SK-N-SH (cell line): ENCODE measurements around the gene RFX3. TPM values are rescaled to one million over a fixed set of nuclear protein-coding genes. Genes with fewer than 3 reads are reported as not detected.

Experiments used
- CTCF ChIA-PET: fragments of 300-600, 350-600 bp; formaldehyde crosslinking; extraction: SDS; loops from one replicate; lab custom pipeline; 2021; lab: Yijun Ruan, JAX
- POLR2A ChIA-PET: fragments of 350-600 bp; sonication (Branson Sonifier 250); formaldehyde crosslinking; extraction: SDS; loops from one replicate; lab custom pipeline; 2020; ENCODE audit warnings: antibody characterized with exemption, inconsistent platforms; lab: Yijun Ruan, JAX
- DNase-seq: peaks from one replicate; pipeline ENCODE4 v3.0.0; 2012
- H2AFZ ChIP-seq: fragments of 200-600 bp; sonication (generic); 2 replicates; pipeline ENCODE4 v1.8.1; 2016; ENCODE audit warnings: antibody characterized with exemption, mild to moderate bottlenecking, low read depth
- H3F3A ChIP-seq: fragments of 200-600 bp; sonication (generic); replicated peaks from 2 replicates; pipeline ENCODE3; 2016; ENCODE audit warnings: antibody characterized with exemption, mild to moderate bottlenecking; ENCODE audit not compliant: insufficient read depth
- H3K27ac ChIP-seq, 2 experiments: fragments of 200-500 bp in 1 of 2; fragments of 200-600 bp in 1 of 2; sonication (Bioruptor generic) in 1 of 2; sonication (generic), shearing (Covaris generic) in 1 of 2; 2 replicates each; pipeline versions ENCODE4 v1.5.1 to v1.6.1; 2014 to 2016; ENCODE audit warnings: low read depth in 2 of 2, inconsistent platforms in 1 of 2, low read length in 1 of 2, mild to moderate bottlenecking in 1 of 2, mixed read lengths in 1 of 2
- H3K27me3 ChIP-seq: fragments of 200-600 bp; sonication (generic), shearing (Covaris generic); 2 replicates; pipeline ENCODE4 v1.6.1; 2016; ENCODE audit warnings: mixed run types; ENCODE audit not compliant: insufficient read depth
- H3K36me3 ChIP-seq, 2 experiments: fragments of 200-500 bp in 1 of 2; fragments of 200-600 bp in 1 of 2; sonication (Bioruptor generic) in 1 of 2; sonication (generic) in 1 of 2; replicated peaks in 1 of 2; 2 replicates each; pipeline versions ENCODE3 to v1.5.1; 2014 to 2016; ENCODE audit warnings: low read length in 1 of 2, mild to moderate bottlenecking in 1 of 2; ENCODE audit not compliant: insufficient read depth in 2 of 2, control insufficient read depth in 1 of 2
- H3K4me1 ChIP-seq, 2 experiments: fragments of 200-500 bp in 1 of 2; fragments of 200-600 bp in 1 of 2; sonication (Bioruptor generic) in 1 of 2; sonication (generic), shearing (Covaris generic) in 1 of 2; 2 replicates each; pipeline versions ENCODE4 v1.5.1 to v1.6.1; 2014 to 2016; ENCODE audit warnings: low read depth in 1 of 2, low read length in 1 of 2, mixed run types in 1 of 2; ENCODE audit not compliant: insufficient read depth in 2 of 2, control insufficient read depth in 1 of 2
- H3K4me2 ChIP-seq: fragments of 200-600 bp; sonication (generic), shearing (Covaris generic); 2 replicates; pipeline ENCODE4 v1.6.1; 2017; ENCODE audit warnings: mixed run types
- H3K4me3 ChIP-seq, 2 experiments: fragments of 200-500 bp in 1 of 2; fragments of 200-600 bp in 1 of 2; sonication (Bioruptor generic) in 1 of 2; sonication (generic), shearing (Covaris generic) in 1 of 2; 2 replicates each; pipeline versions ENCODE4 v1.5.1 to v1.8.1; 2014 to 2016; ENCODE audit warnings: low read depth in 2 of 2, inconsistent platforms in 1 of 2, low read length in 1 of 2, mild to moderate bottlenecking in 1 of 2, mixed read lengths in 1 of 2, moderate library complexity in 1 of 2
- H3K79me2 ChIP-seq: fragments of 200-600 bp; sonication (generic); 2 replicates; pipeline ENCODE4 v1.8.1; 2017; ENCODE audit warnings: mild to moderate bottlenecking; ENCODE audit not compliant: insufficient read depth
- H3K9ac ChIP-seq: fragments of 200-600 bp; sonication (generic); 2 replicates; pipeline ENCODE4 v1.6.1; 2017; ENCODE audit warnings: mixed run types
- H3K9me2 ChIP-seq: fragments of 200-600 bp; sonication (generic); 2 replicates; pipeline ENCODE4 v1.6.1; 2017; ENCODE audit warnings: mixed run types
- H3K9me3 ChIP-seq: fragments of 200-600 bp; sonication (generic); 2 replicates; pipeline ENCODE4 v1.6.1; 2017; ENCODE audit warnings: mixed run types, mild to moderate bottlenecking, moderate library complexity
- H4K20me1 ChIP-seq: fragments of 200-600 bp; sonication (generic); 2 replicates; pipeline ENCODE4 v1.6.1; 2017; ENCODE audit warnings: mild to moderate bottlenecking, mixed run types; ENCODE audit not compliant: insufficient read depth
- EP300 ChIP-seq, 2 experiments: IDR thresholded peaks; 2 replicates each; pipeline versions ENCODE4 v1.4.0 to v1.6.1; 2012; ENCODE audit warnings: borderline replicate concordance in 1 of 2, low read depth in 1 of 2, low read length in 1 of 2
- EZH2phosphoT487 ChIP-seq: fragments of 200-600 bp; sonication (generic); IDR thresholded peaks from 2 replicates; pipeline ENCODE4 v1.6.1; 2017; ENCODE audit warnings: low read depth, mixed run types, mild to moderate bottlenecking, antibody characterized with exemption, moderate library complexity, borderline replicate concordance
- FOSL2 ChIP-seq: IDR thresholded peaks from 2 replicates; pipeline ENCODE4 v1.4.0; 2012; ENCODE audit warnings: low read depth, mild to moderate bottlenecking, moderate library complexity, borderline replicate concordance
- GATA2 ChIP-seq: sonication (generic); formaldehyde crosslinking; IDR thresholded peaks from 2 replicates; pipeline ENCODE4 v1.5.0; 2020; ENCODE audit warnings: mild to moderate bottlenecking, missing genetic modification reagents
- IRF3 ChIP-seq: fragments of 150-350 bp; IDR thresholded peaks from 2 replicates; pipeline ENCODE4 v1.6.1; 2016; ENCODE audit warnings: mild to moderate bottlenecking, low read depth, low read length
- MEF2A ChIP-seq: IDR thresholded peaks from 2 replicates; pipeline ENCODE4 v1.4.0; 2012; ENCODE audit warnings: low read depth, borderline replicate concordance
- NFIC ChIP-seq: IDR thresholded peaks from 2 replicates; pipeline ENCODE4 v1.4.0; 2012; ENCODE audit warnings: borderline replicate concordance
- NRF1 ChIP-seq: IDR thresholded peaks from 2 replicates; pipeline ENCODE4 v1.6.1; 2012; ENCODE audit warnings: low read depth, mild to moderate bottlenecking, low read length
- RCOR1 ChIP-seq: fragments of 150-350 bp; IDR thresholded peaks from 2 replicates; pipeline ENCODE4 v1.6.1; 2017; ENCODE audit warnings: antibody characterized with exemption, low read length
- RXRA ChIP-seq: IDR thresholded peaks from 2 replicates; pipeline ENCODE4 v1.4.0; 2012; ENCODE audit warnings: low read depth, mild to moderate bottlenecking, borderline replicate concordance
- SIN3A ChIP-seq: IDR thresholded peaks from 2 replicates; pipeline ENCODE4 v1.6.1; 2012; ENCODE audit warnings: low read depth, mild to moderate bottlenecking, low read length, moderate library complexity, borderline replicate concordance
- SMC3 ChIP-seq: IDR thresholded peaks from 2 replicates; pipeline ENCODE4 v1.6.1; 2012; ENCODE audit warnings: low read depth, low read length, improper control_type of control experiment
- TAF1 ChIP-seq: IDR thresholded peaks from 2 replicates; pipeline ENCODE4 v1.6.1; 2012; ENCODE audit warnings: low read depth, mild to moderate bottlenecking, low read length, moderate library complexity, borderline replicate concordance
- TEAD4 ChIP-seq: IDR thresholded peaks from 2 replicates; pipeline ENCODE4 v1.4.0; 2012; ENCODE audit warnings: mild to moderate bottlenecking, borderline replicate concordance; ENCODE audit not compliant: insufficient read depth
- USF2 ChIP-seq: fragments of 150-350 bp; IDR thresholded peaks from 2 replicates; pipeline ENCODE4 v1.6.1; 2017; ENCODE audit warnings: antibody characterized with exemption, low read length, low read depth, borderline replicate concordance
- WGBS: methylation state at CpG from one replicate; pipeline ENCODE4 v1.1.6; 2017; ENCODE audit warnings: low lambda C conversion rate; 5-methylcytosine and 5-hydroxymethylcytosine counted together
- polyA plus RNA-seq, 3 experiments: library from polyadenylated mRNA; depleted of rRNA; stranded (reverse); fragments of >200 nt; gene quantifications; 2 replicates each; pipeline ENCODE4 v1.2.3, GENCODE V29; 2012
- TF ChIP-seq, protein P1 (sequence below): IDR thresholded peaks from 2 replicates; pipeline ENCODE4 v1.4.0; 2012; ENCODE audit warnings: low read depth

RFX3 gene
- polyA plus RNA-seq, 1 of the 3 experiments (the other 2 are of a cell fraction): 1.7 TPM

DNA sequence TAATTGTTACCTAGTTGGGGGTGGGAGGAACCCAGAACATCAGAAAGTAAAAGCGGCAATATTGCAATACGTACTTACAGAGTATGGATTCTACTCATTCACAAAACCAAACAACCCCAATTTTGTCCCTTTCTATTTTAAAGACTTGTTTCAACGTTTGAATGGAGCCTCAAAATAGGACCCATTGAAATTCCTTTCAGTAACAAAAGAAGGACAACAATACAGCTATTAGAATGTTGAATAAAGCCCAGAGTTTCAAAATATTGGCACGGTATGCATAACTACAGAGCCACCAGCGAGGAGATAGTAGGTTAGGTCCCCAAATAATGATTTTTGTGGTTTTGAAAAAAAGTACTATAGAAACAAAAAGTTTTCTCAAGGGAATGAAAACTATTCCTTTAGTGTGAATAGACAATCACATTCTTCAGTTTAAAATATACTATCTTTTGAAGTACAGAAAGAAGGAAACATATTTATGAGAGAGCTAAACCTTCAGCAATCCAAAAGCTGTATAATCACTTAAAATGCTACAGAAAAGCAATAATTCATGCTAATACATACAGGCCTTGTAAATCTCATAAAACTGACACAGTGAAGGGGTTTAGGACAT is 235.5 kb downstream of the RFX3 start:
- no peaks in the 10 kb centered on the region for H4K20me1 ChIP-seq
- peaks cover 0 to 10% of the 10 kb centered on the region in 2 experiments; a peak in 3 of 4 replicates for H3K4me1 ChIP-seq
- peaks cover 12% of the 10 kb centered on the region for H3F3A ChIP-seq
- H3K9ac ChIP-seq: no peak overlapping the region
- no peak overlapping the region for H3K4me3 ChIP-seq
- no peaks in the 10 kb centered on the region for H3K79me2 ChIP-seq
- no peak for TF ChIP-seq GATA2 (CRISPR knock-in tag)
- TF ChIP-seq, all 33 proteins: peak for 0
- Histone ChIP-seq H3K4me2 (no peak overlapping the region), H3K27ac (no peak overlapping the region), H3K27me3 (no peaks in the 10 kb centered on the region), H3K9me2 (no peaks in the 10 kb centered on the region), H2AFZ (no peak overlapping the region), H3K36me3 (peaks cover 12 to 13% of the 10 kb centered on the region in 2 experiments), H3K9me3 (no peaks in the 10 kb centered on the region)
- DNase-seq: no peak
- POLR2A ChIA-PET: no interaction called here
- CTCF ChIA-PET: interaction anchor here (2.4 kb wide), 1 partner anchor 9 kb away, joined by 9 read pairs; no protein-coding TSS in a partner anchor
- 87% methylated on average over 5 of the region's 5 CpGs for WGBS

DNA sequence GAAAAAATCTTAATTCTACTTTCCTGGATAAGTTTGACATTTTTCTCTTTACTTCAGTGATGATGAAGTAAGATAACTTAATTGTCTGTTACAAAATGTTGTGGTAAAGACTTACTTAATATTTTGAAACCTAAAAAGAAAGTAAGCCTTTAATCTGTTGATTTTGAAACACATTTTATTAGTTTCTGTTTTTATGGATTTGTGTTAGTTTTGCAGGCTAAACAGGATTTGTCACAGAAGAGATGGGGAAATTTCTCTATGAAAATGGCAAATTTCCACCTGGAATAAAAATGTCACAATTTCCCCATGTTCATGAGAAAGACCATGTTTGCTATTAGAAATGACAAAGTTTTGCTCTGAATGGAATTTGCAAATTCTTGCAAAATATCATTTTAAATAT is 237.1 kb downstream of the RFX3 start:
- ChIA-PET CTCF (no interaction called here), POLR2A (no interaction called here)
- H3K9ac ChIP-seq: no peak overlapping the region
- H3K9me3 ChIP-seq: no peaks in the 10 kb centered on the region
- no peaks in the 10 kb centered on the region for H3K79me2 ChIP-seq
- no peak overlapping the region for H3K27ac ChIP-seq
- no peak overlapping the region for H3K4me3 ChIP-seq
- H3K4me2 ChIP-seq: no peak overlapping the region
- no peak overlapping the region for H2AFZ ChIP-seq
- TF ChIP-seq USF2: no peak
- DNase-seq: no peak
- no peaks in the 10 kb centered on the region for H3K9me2 ChIP-seq
- H3K27me3 ChIP-seq: no peaks in the 10 kb centered on the region
- H3K4me1 ChIP-seq: peaks cover 0 to 19% of the 10 kb centered on the region in 2 experiments; a peak in 3 of 4 replicates
- peaks cover 16% of the 10 kb centered on the region for H3F3A ChIP-seq
- no peaks in the 10 kb centered on the region for H4K20me1 ChIP-seq
- peaks cover 12 to 13% of the 10 kb centered on the region in 2 experiments for H3K36me3 ChIP-seq

- WGBS: 52% methylated on average over 1 of the region's 1 CpG
- TF ChIP-seq SMC3 (no peak), SIN3A (no peak), RCOR1 (no peak), TEAD4 (peak; percentile 62; the same call in 1 of the 2 replicates), NFIC (peak; percentile 44; the same call in 1 of the 2 replicates), EZH2phosphoT487 (no peak), RXRA (no peak), TAF1 (no peak), FOSL2 (peak; percentile 19; the same call in 1 of the 2 replicates), MEF2A (no peak), NRF1 (no peak), USF2 (no peak), EP300 (IDR thresholded peaks at IDR 0.05; ENCODE audit: borderline replicate concordance in 1 of 2, low read depth in 1 of 2, low read length in 1 of 2) (peak; percentile 39 to 70; a peak in 3 of 4 replicates), IRF3 (no peak)
- TF ChIP-seq, protein P1, sequence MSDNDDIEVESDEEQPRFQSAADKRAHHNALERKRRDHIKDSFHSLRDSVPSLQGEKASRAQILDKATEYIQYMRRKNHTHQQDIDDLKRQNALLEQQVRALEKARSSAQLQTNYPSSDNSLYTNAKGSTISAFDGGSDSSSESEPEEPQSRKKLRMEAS: no peak
These were observed 240.2 kb downstream of the RFX3 start for GRCh38 chr9:3285365-3286161.

More at GRCh38 chr9:3285365-3286161, 240.2 kb downstream of the RFX3 start:
- Histone ChIP-seq H2AFZ (no peak overlapping the region), H3K9ac (no peak overlapping the region), H3K79me2 (no peaks in the 10 kb centered on the region), H3K9me2 (no peaks in the 10 kb centered on the region), H3K4me1 (peaks cover 0 to 19% of the 10 kb centered on the region in 2 experiments; a peak in 3 of 4 replicates), H3K36me3 (peaks cover 12 to 13% of the 10 kb centered on the region in 2 experiments), H3K27ac (peak overlapping the region; percentile 56 to 81), H3K27me3 (no peaks in the 10 kb centered on the region), H4K20me1 (no peaks in the 10 kb centered on the region), H3K4me3 (no peak overlapping the region), H3K9me3 (no peaks in the 10 kb centered on the region; the same call in 1 of the 2 replicates), H3F3A (peaks cover 16% of the 10 kb centered on the region), H3K4me2 (peak overlapping the region; percentile 21; the same call in 1 of the 2 replicates)
- CTCF ChIA-PET: no interaction called here
- POLR2A ChIA-PET: no interaction called here
- no peak for DNase-seq
